Upper lobe of left lung (tissue), 6 donors: ENCODE measurements around the gene PXMP4. TPM values are rescaled to one million over a fixed set of nuclear protein-coding genes. Genes with fewer than 3 reads are reported as not detected.

Source experiments
- ATAC-seq, 2 donors: fragments of 200-7000 bp; cut with Tn5 transposase; one replicate each; pipeline ENCODE4 v1.9.1; 2022; ENCODE audit warnings: mild to moderate bottlenecking in 2 of 2, moderate library complexity in 2 of 2; ENCODE audit not compliant: low FRiP score in 2 of 2
- DNase-seq, 2 donors: peaks; one replicate each; pipeline ENCODE4 v3.0.0-alpha.2; 2019 to 2020
- H3K27ac ChIP-seq, 4 donors: fragments of 200-600 bp; sonication (generic); one replicate each; pipeline ENCODE4 v1.5.1; 2016 to 2019
- H3K27me3 ChIP-seq, 4 donors: fragments of 200-600 bp; sonication (generic); one replicate each; pipeline ENCODE4 v1.5.1; 2017 to 2019
- H3K36me3 ChIP-seq, 4 donors: fragments of 200-600 bp; sonication (generic); one replicate each; pipeline ENCODE4 v1.5.1; 2016 to 2019
- H3K4me1 ChIP-seq, 4 donors: fragments of 200-600 bp; sonication (generic); one replicate each; pipeline ENCODE4 v1.5.1; 2018 to 2019
- H3K4me3 ChIP-seq, 4 donors: fragments of 200-600 bp; sonication (generic); one replicate each; pipeline ENCODE4 v1.5.1; 2017 to 2019; ENCODE audit warnings: mild to moderate bottlenecking in 2 of 4, moderate library complexity in 1 of 4
- H3K9me3 ChIP-seq, 4 donors: fragments of 200-600 bp; sonication (generic); one replicate each; pipeline ENCODE4 v1.5.1; 2018 to 2019
- CTCF ChIP-seq, 6 experiments: fragments of 450-650 bp in 4 of 6; fragments of 200-600 bp in 2 of 6; sonication (generic) in 2 of 6; IDR thresholded peaks; one replicate each; pipeline ENCODE4 v1.5.1; 2016 to 2019; ENCODE audit warnings: antibody characterized with exemption in 6 of 6
- EP300 ChIP-seq, 4 donors: sonication (generic); formaldehyde crosslinking; IDR thresholded peaks; one replicate each; pipeline ENCODE4 v1.5.1; 2017; ENCODE audit warnings: antibody characterized with exemption in 4 of 4, control low read depth in 2 of 4
- POLR2A ChIP-seq, 4 donors: fragments of 450-650 bp; IDR thresholded peaks; one replicate each; pipeline ENCODE4 v1.5.1; 2016 to 2017; ENCODE audit warnings: antibody characterized with exemption in 4 of 4, mild to moderate bottlenecking in 2 of 4
- POLR2AphosphoS5 ChIP-seq, 2 donors: sonication (generic); formaldehyde crosslinking; IDR thresholded peaks; one replicate each; pipeline ENCODE4 v1.5.1; 2017; ENCODE audit warnings: antibody characterized with exemption in 2 of 2
- WGBS, 2 donors: methylation state at CpG; one replicate each; pipeline ENCODE4 v1.1.5; 2017 to 2018; 5-methylcytosine and 5-hydroxymethylcytosine counted together
- total RNA-seq, 6 donors: library from RNA; depleted of rRNA in 4 of 6; stranded (reverse); fragments of >200 nt in 4 of 6; gene quantifications; one replicate each; pipeline versions ENCODE4 v1.1.0 to v1.2.1, GENCODE V29; 2016 to 2021
- donor health status: DM: no; HTN: no; CAD: no; lungs with moderate emphysema.
- donor health status: DM: no; HTN: yes; CAD: no; lungs with severe emphysema.

Gene PXMP4
- total RNA-seq, 6 donors from 2014 or later, result 18.4 to 80.2 (median 29.8) TPM

- Histone ChIP-seq H3K4me1 (peaks cover 0 to 21% (median 10%) of the 10 kb centered on the region in 4 donors), H3K27ac (no peak overlapping the region), H3K9me3 (no peaks in the 10 kb centered on the region), H3K36me3 (peaks cover 23 to 43% (median 39%) of the 10 kb centered on the region in 4 donors), H3K27me3 (no peaks in the 10 kb centered on the region), H3K4me3 (no peak overlapping the region)
- ATAC-seq, result no peak
- 93 to 95% methylated on average over 9 to 10 of the region's 10 CpGs for WGBS, 2 donors
- no peak for DNase-seq
- TF ChIP-seq EP300 (IDR thresholded peaks at IDR 0.05), result no peak
- no peak for TF ChIP-seq POLR2A (IDR thresholded peaks at IDR 0.05)
- no peak for TF ChIP-seq POLR2AphosphoS5 (IDR thresholded peaks at IDR 0.05)
- no peak for TF ChIP-seq CTCF (IDR thresholded peaks at IDR 0.05)
These were observed 6.2 kb downstream of the PXMP4 start for GRCh38 chr20:33713865-33714367.

- peaks cover 28 to 59% (median 51%) of the 10 kb centered on the region in 4 donors for H3K36me3 ChIP-seq
- ATAC-seq, result no peak
These were observed 8.7 kb downstream of the PXMP4 start for GRCh38 chr20:33711446-33711738.

GRCh38 chr20:33710681-33711445, 9.2 kb downstream of the PXMP4 start:
- no peak for ATAC-seq
- Histone ChIP-seq H3K36me3 (peaks cover 28 to 63% (median 54%) of the 10 kb centered on the region in 4 donors), H3K4me3 (no peak overlapping the region), H3K9me3 (no peaks in the 10 kb centered on the region), H3K4me1 (peaks cover 0 to 17% (median 8%) of the 10 kb centered on the region in 4 donors), H3K27me3 (no peaks in the 10 kb centered on the region), H3K27ac (peak overlapping the region in 2 of 4 donors; percentile 40 to 46)
- 63 to 76% methylated on average over 12 to 14 of the region's 14 CpGs for WGBS, 2 donors
- no peak for DNase-seq
- TF ChIP-seq CTCF (IDR thresholded peaks at IDR 0.05) (no peak), POLR2A (IDR thresholded peaks at IDR 0.05) (no peak), POLR2AphosphoS5 (IDR thresholded peaks at IDR 0.05) (no peak), EP300 (IDR thresholded peaks at IDR 0.05) (no peak)

More at GRCh38 chr20:33711446-33711738, 8.7 kb downstream of the PXMP4 start:
- no peak overlapping the region for H3K27ac ChIP-seq
- no peak for DNase-seq
- H3K4me1 ChIP-seq, result peaks cover 0 to 17% (median 8%) of the 10 kb centered on the region in 4 donors
- no peaks in the 10 kb centered on the region for H3K9me3 ChIP-seq
- no peaks in the 10 kb centered on the region for H3K27me3 ChIP-seq
- 0 to 67% methylated on average over 1 of the region's 1 CpG for WGBS, 2 donors
- H3K4me3 ChIP-seq, result no peak overlapping the region
- no peak for TF ChIP-seq CTCF (IDR thresholded peaks at IDR 0.05)
- no peak for TF ChIP-seq POLR2AphosphoS5 (IDR thresholded peaks at IDR 0.05)
- TF ChIP-seq EP300 (IDR thresholded peaks at IDR 0.05), result no peak
- no peak for TF ChIP-seq POLR2A (IDR thresholded peaks at IDR 0.05)

GRCh38 chr20:33709905-33710541, 10.1 kb downstream of the PXMP4 start:
- peaks cover 28 to 63% (median 53%) of the 10 kb centered on the region in 4 donors for H3K36me3 ChIP-seq
- peak in 1 of 2 donors; percentile 82 for DNase-seq
- H3K27me3 ChIP-seq, result no peaks in the 10 kb centered on the region
- no peak overlapping the region for H3K4me3 ChIP-seq
- peak overlapping the region in 1 of 4 donors; percentile 46 for H3K27ac ChIP-seq
- WGBS, 2 donors, result 72 to 74% methylated on average over 16 of the region's 16 CpGs
- peak in 1 of 2 donors; percentile 35 for ATAC-seq
- H3K4me1 ChIP-seq, result peaks cover 0 to 17% (median 8%) of the 10 kb centered on the region in 4 donors
- no peaks in the 10 kb centered on the region for H3K9me3 ChIP-seq
- no peak for TF ChIP-seq EP300 (IDR thresholded peaks at IDR 0.05)

- peak; percentile 16 to 53 for ATAC-seq
- no peak for DNase-seq
- H3K9me3 ChIP-seq, result no peaks in the 10 kb centered on the region
- H3K27ac ChIP-seq, result peak overlapping the region in 1 of 4 donors; percentile 44
- WGBS, 2 donors, result 73 to 79% methylated on average over 2 of the region's 2 CpGs
- no peak overlapping the region for H3K4me3 ChIP-seq
- TF ChIP-seq EP300 (IDR thresholded peaks at IDR 0.05), result no peak
- TF ChIP-seq POLR2A (IDR thresholded peaks at IDR 0.05), result no peak
- TF ChIP-seq POLR2AphosphoS5 (IDR thresholded peaks at IDR 0.05), result no peak
- H3K27me3 ChIP-seq, result no peaks in the 10 kb centered on the region
- H3K4me1 ChIP-seq, result peaks cover 0 to 17% (median 8%) of the 10 kb centered on the region in 4 donors
- H3K36me3 ChIP-seq, result peaks cover 23 to 59% (median 50%) of the 10 kb centered on the region in 4 donors
These were observed 10.7 kb downstream of the PXMP4 start for GRCh38 chr20:33709398-33709797.
